GM21737 (cell line): ENCODE results near the gene RAB3GAP1.

ENCODE experiments used
- ATAC-seq: cut with Tn5 transposase; IDR thresholded peaks from one replicate; pipeline ENCODE4 v1.9.1; 2021; ENCODE audit warnings: mild to moderate bottlenecking, moderate library complexity; ENCODE audit not compliant: unreplicated experiment

RAB3GAP1 gene

DNA sequence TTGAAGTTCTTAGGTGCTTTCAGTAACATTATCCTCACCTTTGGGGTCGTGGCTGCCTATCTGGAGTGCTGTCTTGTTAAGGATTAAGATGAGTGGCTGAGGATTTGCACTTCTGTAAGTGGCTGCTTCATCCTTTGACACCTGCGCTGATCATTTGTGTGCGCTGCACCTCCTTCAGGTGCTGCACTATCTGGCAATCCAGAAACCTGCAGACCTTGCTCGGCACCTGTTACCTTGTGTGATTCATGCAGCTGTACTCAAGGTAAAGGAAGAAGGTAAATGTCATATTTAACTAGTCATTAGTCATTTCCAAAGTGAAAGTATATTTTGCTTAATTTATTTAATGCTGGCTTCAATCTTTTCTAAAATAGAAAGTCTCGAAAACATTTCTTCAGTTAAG, 110.3 kb downstream of the RAB3GAP1 start:
- ATAC-seq: no peak

DNA sequence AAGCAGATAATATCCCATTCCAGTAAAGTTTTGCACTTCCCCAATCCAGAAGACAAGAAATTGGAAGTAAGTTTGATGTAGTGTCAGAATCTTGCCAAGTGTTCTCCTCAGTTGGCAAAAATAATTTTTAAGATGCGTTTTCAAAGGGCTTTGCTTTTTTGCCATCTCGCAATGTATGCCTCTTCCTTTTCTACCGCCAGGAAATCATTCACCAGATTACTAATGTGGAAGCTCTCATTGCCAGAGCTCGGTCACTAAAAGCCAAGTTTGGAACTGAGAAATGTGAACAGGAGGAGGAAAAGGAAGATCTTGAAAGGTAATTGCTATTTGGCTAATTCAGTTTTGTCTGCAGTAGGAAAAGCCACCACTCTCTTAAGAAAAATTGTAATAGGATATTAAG, 110.7 kb downstream of the RAB3GAP1 start:
- ATAC-seq: no peak

DNA sequence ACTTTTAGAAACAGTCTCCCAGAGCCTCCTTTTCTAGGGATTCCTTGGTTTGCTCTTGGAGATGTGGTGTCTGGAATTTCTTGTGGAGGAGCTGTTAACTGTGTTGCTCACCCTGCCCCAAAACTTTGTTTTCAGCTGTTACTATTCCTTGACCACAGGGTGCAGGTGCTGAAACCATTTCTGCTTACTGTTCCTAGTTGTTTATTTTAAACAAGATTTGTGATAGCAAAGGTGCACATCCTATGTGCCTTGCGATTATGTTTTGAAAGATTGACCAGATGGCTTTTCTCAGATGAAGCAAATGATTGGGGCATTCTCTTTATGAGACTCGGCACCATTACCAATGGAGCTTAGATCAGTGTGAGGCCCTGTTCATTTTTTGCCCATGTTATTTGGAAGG, 111.2 kb downstream of the RAB3GAP1 start:
- no peak for ATAC-seq

DNA sequence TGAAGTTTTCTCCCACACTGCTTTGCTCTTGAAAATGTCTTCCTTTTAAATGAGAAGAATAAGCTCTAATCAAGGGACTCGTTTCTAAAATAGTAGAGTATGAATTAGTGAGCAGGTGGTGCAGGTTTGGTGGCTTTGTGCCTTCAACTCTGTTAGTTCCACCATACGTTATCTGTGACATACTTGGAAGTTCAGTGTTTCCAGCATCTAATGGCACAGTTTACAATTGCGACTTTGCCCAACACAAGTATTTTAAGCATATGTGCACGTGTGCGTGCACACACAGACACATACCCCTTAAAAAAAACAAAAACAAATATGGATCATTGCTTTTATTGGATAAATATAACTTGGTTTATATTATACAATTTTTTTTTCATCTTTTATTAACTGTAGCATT, 111.8 kb downstream of the RAB3GAP1 start:
- ATAC-seq: no peak

DNA sequence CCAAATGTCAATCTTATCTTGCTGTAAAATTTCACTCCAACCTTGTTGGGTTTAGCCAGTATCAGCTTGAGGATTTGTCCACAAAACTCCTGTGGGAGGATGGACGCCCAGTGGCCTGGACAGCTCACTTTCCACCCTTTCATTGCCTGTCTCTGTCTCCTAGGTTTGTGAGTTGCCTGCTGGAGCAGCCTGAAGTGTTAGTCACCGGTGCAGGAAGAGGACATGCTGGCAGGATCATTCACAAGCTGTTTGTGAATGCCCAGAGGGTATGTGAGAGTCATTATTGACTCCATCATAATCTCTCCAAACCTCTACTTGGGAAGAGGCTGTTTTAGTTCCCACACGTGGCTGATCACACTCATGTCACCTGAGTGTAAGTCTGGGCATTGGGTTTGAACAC, 112.3 kb downstream of the RAB3GAP1 start:
- ATAC-seq: no peak

DNA sequence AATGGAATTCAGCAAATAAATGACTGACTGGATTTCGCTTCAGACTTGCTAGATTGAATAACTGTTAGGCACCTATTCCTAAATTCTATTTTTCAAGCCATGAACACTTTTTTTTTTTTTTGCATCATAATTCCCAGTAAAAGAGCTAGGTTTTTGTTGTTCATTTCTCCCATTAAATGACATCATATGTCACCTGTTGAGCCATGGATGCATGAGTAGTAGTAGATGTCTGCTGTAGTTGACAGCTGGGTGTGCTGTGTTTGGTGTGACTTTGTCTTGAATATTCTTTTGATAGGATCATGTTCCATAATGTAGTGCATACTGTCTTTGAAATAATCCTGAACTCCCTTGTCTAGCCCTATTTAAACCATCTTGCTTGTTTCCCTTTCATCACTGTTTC, 115.2 kb downstream of the RAB3GAP1 start:
- no peak for ATAC-seq

DNA sequence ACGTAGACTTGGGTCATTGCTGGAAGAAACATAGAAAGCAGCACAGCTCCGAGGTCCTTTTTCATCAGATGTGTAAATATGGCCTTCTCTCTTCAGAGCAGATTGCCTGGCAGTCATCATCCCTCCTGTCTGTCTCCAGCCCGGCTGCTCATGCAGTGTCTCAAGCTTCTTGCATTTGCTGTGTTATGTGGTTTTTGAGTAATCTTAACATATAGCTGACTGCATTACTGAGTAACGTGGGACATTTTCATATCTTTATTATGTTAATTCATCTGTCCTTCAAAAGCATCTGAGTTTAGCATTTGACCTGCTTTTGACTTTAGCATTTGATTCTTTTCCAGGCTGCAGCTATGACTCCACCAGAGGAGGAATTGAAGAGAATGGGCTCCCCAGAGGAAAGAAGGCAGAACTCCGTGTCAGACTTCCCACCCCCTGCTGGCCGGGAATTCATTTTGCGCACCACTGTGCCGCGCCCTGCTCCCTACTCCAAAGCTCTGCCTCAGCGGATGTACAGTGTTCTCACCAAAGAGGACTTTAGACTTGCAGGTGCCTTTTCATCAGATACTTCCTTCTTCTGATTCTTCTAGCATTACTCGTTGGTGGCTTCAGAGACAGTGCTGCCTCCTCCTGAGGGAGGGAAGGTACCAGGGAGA, 116.2 kb downstream of the RAB3GAP1 start:
- ATAC-seq: no peak

DNA sequence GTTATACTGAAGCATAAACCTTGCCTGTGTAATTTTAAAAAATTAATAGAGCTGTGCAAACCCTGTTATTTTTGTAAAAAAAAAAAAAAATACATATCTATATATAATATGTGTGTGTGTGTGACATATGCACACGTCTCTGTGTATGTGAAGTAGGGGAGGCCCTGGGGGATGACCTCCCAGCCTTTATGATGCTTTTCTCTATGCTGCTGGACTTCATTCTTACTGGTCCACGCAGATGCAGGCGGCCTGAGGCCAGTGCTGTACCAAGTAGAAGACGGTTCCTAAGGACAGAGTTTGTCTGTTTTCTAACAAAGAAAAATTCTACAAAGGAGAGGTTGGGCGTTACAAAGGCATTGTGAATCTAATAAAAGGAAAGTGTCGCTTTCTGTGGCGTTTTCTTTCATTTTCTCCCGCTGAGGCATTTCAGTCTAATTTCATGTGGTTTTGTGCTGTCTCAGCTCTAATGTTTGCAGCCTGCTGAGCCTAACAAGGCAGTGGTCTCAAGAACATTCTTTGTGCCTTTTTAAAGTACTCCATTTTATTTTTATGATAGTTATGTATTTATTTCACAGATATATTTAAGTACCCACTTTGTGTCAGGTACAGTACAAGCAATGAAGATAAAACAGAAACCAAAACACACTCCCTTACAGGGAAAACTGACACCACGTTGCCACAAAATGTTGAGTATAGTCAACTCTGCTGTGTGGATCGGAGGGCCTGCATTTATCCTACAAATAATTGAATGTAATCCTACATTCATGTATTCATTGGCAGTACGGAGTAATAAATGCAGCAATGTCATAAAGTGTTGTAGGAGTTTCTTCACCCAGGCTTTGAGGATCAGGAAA, 118.0 kb downstream of the RAB3GAP1 start:
- no peak for ATAC-seq

DNA sequence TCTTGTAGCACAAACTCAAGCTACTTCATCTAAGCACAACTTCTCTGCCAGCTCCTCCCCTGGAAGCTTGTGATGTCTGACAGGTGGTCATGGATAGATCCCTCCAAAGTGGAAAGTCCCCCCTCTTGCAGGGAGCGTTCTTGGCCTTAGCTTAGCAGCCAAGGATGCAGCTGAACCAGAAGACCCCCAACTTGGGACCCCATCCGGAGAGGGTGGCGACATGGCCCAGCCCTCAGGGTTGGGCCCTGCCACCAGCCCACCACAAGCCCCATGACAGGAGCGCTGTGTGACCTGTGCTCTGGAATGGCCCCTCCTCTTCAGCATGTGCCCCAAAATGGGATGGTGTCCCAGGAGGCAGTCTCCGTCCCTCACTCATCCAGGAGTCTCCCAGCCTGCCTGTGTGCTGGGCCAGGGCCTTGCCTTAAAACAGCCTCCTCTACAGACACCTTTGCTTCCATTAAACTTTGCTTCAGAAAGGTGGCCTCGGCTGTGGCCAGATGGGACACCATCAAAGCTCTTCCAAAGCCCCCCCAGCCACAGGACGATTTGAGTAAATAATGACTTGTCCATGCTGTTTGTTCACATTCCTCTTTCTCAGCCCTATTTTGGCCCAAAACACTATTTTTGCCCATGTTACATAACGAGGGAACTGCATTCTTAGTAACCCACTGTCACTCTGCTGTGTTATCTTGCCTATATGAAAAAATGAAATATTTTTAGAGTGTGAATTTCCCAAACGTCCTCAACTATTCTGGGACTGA, 122.1 kb downstream of the RAB3GAP1 start:
- no peak for ATAC-seq

DNA sequence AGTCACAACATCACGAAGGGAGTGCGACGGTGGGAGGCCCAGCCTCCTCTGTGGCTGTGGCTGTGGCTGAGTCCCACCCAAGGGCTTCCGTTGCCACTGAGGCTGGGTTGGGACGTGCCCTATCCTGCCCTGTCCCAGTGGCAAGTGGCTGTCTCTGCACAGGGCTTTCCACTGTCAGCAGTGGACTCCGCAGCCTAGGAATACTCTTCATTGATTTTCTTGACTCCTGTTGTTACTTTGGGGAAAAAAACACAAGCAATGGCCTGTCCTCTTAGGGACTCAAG, 122.7 kb downstream of the RAB3GAP1 start:
- no peak for ATAC-seq

DNA sequence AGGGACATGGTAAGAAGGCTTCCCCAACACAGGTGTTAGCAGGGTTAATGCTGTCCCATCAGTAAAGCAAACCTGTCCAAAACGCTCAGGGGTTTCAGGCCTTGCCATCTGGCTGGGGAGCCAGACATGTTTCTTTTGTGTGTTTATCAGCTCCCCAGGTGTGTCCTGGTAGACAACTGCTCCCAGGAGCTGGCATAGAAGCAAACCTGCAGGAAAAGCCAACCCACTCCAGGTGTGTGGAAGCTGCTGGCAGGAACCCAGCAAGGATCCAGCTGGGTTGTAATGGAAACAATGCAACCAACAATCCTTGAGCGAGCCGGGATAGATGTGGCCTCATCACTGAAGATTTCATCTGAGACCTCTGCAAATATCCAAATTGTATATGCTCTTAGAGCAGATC, 123.1 kb downstream of the RAB3GAP1 start:
- no peak for ATAC-seq

DNA sequence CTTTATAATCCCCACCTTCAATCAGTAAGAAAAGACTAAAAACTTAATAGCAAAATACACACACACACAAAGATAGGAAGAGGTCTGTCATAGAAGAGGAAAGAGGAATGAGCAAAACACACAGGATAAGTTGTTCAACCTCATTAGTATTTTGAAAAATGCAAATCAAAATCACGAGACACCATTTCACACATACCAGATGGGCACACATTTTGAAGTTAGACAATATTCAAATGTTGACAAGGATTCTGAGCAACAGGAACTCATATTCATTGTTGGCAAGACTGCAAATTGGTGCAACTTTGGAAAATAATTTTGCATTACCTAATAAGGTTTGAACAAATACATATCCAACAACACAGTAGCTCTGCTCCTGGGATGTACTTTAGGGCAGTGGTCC, 127.6 kb downstream of the RAB3GAP1 start:
- no peak for ATAC-seq

DNA sequence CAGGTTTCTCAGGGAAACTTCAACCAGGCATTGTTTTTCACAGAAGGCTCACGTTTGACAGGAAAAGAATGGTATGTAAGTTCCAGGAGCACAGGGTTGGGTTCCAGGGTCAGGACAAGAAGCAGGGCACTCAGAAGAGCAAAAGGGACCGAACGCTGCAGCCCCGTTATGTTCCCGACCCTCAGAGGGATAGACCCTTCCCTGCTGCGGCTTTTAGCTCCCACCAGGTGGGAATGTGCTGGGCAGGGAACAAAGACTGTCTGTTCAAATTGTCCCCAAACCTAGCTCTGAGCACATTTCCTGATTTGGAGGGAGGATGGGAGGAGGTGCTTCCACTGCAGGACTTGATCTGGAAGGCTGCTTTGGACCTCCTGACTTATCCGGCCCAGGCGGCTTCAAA, 130.1 kb downstream of the RAB3GAP1 start:
- no peak for ATAC-seq

DNA sequence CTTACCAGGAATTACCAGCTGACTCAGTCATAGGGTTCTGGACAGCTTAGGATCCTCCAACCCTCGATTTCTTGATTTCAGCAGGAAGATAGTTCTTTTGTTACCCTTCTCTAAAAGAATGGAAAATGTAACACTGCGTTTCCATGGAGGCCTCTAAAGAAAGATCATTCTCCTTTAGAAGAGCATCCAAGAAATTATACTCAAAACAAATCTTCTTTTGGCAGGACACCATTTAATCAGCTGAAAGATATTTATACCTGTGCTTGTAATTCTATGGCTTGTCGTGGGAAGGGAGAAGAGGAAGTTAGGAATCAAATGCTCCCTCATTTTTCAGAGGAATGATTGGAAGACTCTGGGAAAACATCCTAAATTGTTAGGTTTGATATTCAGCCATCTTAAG, 130.5 kb downstream of the RAB3GAP1 start:
- no peak for ATAC-seq

DNA sequence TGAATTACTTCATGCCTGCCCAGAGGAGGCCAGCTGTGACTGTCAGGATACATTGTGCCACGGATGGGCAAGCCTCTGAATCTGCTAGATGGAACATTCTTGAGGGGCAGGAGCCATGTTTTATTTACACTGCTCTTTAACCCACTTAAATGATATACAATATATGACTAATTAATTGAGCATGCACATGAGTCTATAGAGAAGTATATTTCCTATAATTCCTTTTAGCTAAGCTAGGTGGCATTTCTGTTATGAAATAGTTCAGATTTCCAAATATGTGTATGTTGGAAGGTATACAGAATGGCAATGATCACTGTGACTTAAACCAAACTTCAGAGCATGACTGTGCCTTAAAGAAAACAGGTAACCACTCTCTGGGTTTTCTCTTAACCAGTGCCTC, 131.7 kb downstream of the RAB3GAP1 start:
- no peak for ATAC-seq

DNA sequence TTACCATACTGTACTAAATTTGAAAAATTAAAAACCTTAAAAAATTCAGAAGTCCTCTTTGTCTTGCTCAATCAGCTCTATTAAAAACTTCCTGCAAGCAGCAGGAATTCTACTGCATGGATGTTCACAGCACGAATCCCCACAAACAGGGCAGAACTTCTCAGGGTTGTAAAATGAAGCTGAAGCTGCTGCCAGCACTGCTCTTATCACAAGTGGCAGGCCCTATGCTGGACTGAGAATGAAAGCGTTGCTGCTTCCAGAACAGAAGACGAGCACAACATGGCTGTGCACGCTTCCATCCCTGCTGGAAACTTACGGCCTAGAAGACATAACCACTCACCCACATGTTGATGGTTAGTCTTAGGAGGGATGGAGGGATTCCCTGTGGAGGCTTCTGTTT, 134.0 kb downstream of the RAB3GAP1 start:
- ATAC-seq: no peak

DNA sequence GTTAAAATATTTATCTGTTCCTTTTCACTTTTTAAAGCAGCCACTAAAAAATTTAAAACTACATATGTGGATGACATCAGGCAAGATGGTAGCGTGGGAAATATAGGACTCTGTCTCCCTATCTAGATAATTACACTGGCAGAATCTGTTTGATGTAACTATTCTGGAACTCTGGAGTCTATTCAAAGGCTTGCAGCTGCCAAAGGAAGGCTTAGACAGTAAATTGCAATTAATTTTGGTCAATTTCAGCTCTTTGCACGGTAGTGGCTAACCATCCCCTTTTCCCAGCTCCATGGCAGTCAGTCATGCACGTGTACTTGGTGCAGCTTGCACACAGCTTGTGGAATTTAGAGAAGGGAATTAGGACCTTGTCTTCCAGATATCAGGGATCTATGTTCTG, 135.2 kb downstream of the RAB3GAP1 start:
- ATAC-seq: no peak

DNA sequence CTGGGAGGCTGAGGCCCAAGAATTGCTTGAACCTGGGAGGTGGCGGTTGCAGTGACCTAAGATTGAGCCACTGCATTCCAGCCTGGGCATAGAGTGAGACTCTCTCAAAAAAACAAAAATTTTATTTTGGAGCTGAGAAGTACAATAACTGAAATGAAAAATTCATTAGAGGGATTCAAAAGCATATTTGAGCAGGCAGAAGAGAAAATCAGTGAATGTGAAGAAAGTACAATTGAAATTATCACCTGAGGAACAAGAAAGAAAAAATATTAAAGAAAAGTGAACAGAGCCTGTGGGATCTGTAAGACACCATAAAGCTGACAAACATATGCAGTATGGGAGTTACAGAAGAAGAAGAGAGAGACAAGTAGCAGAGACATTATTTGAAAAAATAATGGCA, 137.1 kb downstream of the RAB3GAP1 start:
- ATAC-seq: no peak

DNA sequence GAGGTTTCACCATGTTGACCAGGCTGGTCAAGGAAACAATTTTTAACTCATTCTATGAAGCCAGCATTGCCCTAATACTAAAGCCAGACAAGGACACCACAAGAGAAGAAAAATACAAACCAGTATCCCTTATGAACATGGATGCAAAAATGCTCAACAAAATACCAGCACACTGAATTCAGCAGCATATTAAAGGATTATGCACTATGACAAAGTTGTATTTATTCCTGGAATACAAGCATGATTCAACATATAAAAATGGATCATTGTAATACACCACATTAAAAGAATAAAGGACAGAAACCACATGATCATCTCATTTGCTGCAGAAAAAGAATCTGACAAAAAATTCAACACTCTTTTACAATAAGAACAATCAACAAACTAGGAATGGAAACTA, 138.7 kb downstream of the RAB3GAP1 start:
- ATAC-seq: no peak

DNA sequence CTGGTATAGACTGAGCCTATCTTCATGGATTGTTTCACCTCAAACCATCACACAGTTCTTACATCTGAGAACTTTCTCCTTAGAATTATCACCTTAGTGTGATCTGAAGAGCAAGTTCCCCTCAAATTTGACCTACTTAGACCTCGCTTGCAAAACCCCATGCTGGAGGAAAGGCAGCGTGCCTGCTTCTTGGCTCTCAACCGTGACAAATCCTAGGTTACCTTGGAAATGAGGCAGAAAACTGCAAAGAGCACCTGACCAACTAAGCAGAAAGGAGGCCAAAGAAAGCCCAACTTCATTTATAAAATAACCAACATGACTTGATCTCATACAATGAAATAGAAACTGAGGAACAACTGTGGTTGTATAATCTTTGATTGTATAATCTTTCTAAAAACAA, 146.4 kb downstream of the RAB3GAP1 start:
- no peak for ATAC-seq

DNA sequence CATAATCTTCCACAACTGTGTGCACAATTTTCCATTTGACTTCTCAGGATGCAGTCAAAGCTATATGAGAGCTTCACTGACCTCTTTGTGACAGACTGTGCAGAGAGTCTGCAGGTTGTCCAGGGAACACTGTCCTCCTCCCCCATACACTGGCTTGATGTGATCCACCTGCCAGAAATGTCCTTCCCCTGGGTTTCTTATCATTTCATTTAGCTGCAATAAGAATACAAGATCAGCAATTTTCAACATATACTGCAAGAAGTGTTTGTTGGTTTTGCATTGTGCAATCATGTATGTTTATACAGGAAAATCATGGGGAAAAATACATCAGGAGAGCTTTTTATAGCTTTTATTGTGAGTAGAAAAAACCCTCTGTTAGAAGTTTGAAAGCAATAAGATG, 150.7 kb downstream of the RAB3GAP1 start:
- ATAC-seq: no peak

DNA sequence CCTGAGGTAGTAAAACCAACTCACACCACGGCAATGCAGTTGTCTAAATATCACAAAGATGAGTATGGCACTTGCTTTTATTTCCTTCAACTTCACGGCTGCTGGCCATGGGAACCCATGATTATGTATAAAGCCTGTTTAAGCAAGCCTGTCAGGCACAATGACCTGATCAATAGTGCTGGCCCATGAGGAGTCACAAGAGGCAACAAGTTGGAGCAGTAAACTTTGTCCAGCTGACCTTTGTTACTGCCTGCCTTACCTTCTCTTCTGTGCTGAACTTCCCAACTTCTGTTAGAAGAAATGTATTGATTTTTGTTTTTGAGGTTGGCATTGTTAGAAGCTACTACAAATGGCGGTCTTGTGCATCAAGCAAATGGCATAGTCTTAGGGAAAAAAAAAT, 151.9 kb downstream of the RAB3GAP1 start:
- ATAC-seq: no peak
